22Rv1 (cell line): ENCODE measurements around the gene NUP62.

Source experiments
- ZFX ChIP-seq: fragments of 450-650 bp; IDR thresholded peaks from 2 replicates; pipeline ENCODE4 v1.6.1; 2017; ENCODE audit warnings: antibody characterized with exemption, borderline replicate concordance
- TF ChIP-seq, protein P1 (sequence below): fragments of 450-650 bp; IDR thresholded peaks from 2 replicates; pipeline ENCODE4 v1.5.1; 2017; ENCODE audit warnings: mild to moderate bottlenecking

DNA sequence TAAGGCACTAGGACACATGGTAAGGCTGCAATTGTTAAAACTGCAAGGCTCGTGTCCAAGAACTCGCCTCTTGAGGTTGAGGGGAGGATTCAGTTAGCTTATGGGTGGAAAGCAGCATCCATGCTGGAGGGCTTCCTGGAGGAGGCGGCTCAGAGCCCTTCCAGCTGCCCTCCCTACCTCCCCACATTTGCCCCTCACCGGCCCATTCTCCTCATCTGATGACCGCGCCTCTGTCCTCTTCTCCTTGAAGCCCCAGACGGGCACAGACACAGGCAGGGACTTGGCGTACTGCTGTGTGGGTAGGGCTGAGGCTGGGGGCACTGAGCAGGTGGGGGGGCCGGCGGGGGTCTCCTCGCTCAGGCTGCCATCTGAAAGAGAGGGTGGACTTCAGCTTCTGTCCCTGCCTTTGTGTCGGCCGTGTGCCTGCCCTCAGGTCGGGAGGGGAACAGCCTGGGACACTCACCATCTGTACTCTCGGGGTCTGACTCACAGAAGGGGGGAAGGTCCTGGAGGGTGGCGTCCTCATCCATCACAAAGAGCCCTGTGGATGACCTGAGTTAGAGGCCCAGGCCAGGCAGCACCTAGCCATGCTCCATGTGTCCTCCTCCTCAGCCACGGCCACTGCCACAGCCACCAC is 57.8 kb downstream of the NUP62 start:
- TF ChIP-seq, protein P1, sequence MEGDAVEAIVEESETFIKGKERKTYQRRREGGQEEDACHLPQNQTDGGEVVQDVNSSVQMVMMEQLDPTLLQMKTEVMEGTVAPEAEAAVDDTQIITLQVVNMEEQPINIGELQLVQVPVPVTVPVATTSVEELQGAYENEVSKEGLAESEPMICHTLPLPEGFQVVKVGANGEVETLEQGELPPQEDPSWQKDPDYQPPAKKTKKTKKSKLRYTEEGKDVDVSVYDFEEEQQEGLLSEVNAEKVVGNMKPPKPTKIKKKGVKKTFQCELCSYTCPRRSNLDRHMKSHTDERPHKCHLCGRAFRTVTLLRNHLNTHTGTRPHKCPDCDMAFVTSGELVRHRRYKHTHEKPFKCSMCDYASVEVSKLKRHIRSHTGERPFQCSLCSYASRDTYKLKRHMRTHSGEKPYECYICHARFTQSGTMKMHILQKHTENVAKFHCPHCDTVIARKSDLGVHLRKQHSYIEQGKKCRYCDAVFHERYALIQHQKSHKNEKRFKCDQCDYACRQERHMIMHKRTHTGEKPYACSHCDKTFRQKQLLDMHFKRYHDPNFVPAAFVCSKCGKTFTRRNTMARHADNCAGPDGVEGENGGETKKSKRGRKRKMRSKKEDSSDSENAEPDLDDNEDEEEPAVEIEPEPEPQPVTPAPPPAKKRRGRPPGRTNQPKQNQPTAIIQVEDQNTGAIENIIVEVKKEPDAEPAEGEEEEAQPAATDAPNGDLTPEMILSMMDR = no peak
- TF ChIP-seq ZFX = no peak
